KBM-7 (cell line): ENCODE measurements around the gene CHRNA7.

ENCODE experiments used
- DNase-seq: peaks from one replicate; pipeline ENCODE4 v3.0.0-alpha.2; 2015
- in situ Hi-C: fragments of 300-500 bp; cut with MboI; formaldehyde crosslinking; loops from 2 replicates; pipeline ENCODE4 v1.14.3; 2020; ENCODE audit warnings: low sequenced_read_pairs, low pct_unique_long_range_greater_than_20kb, mixed read lengths

CHRNA7 gene

DNA sequence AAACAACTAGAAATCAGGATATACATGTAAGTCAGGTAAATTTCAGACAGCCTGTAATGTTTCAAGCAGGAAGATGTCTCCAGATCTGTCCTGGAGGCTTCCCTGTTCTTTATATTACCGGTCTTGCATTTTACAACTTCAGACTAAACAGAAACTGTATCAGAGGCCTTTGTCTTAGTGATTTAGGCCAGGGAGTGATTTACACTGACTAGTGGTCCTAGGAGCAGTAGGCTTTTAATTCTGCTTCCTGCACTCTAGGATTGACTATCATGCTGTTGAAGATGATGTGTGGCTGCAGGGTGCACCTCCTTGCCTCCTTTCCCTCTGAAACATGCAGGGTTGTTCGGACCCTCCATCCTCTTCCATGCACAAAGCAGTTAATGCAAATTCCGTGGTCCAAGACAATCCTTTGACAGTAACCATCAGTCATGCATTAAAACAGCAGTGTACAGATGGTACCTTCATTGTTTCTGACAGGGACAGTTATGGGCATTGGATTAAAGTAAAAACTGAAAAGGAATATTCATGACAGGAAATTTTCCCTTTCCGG, 27.6 kb downstream of the CHRNA7 start:
- in situ Hi-C loops, result no loop called here
- DNase-seq, result no peak

DNA sequence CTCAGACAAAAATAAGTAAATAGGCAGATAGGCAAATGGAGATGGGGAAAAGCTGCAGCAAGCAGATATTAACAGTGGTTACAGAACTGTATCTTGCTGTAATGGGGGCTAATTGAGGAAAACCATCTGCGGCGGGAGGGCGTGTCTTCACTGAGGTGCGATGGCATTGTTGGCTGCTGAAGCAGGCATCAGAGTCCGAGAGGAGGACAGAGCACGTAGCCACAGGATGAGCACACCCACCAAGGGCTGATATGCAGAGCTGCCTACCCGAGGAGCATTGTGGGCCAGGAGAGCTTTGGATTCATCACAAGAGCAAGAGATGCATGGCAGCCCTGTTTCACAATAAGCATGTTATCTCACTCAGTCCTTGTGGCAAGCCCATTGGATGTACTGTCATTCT, 30.4 kb downstream of the CHRNA7 start:
- DNase-seq, result no peak
- in situ Hi-C loops, result no loop called here

DNA sequence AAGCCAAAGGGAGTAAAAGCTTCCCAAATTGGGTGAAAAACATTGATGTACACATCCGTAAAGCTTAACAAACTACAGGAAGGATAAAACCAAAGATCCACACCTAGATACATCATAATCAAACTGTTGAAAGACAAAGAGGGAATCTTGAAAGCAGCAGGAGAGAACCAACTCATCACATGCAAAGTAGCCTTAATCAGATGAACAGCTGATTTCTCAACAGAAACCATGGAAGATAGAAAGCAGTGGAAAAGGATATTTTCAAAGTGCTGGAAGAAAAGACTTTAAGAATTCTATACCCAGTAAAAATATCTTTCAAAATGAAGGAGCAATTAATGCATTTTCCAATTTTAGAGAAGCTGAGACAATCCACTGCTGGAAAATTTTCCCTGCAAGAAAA, 36.8 kb downstream of the CHRNA7 start:
- in situ Hi-C loops, result no loop called here
- DNase-seq, result no peak

DNA sequence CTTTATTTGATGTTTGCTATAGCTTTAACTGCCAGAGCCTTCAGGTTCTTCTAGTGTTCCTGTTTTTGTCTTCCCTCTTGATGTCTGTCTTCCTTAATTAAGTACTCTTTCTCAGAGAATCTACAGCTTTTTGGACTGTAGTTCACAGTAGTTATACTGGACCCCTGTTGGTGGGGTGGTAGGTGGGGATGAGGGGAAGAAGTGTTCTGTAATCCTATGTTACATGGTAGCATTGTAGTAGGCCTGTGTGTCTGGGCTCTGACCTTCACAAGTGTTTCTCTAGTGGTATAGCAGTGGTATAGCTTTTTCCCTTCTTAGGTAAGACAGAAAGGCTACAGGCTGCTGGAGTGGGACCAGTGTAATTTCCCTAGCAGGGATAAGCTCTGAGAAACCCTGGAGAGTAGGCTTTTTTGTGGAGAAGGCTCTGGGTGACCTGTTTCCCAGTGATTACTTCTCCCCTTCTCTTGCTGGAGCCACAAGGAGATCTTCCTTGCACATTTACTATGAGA, 59.6 kb downstream of the CHRNA7 start:
- in situ Hi-C loops, result no loop called here

DNA sequence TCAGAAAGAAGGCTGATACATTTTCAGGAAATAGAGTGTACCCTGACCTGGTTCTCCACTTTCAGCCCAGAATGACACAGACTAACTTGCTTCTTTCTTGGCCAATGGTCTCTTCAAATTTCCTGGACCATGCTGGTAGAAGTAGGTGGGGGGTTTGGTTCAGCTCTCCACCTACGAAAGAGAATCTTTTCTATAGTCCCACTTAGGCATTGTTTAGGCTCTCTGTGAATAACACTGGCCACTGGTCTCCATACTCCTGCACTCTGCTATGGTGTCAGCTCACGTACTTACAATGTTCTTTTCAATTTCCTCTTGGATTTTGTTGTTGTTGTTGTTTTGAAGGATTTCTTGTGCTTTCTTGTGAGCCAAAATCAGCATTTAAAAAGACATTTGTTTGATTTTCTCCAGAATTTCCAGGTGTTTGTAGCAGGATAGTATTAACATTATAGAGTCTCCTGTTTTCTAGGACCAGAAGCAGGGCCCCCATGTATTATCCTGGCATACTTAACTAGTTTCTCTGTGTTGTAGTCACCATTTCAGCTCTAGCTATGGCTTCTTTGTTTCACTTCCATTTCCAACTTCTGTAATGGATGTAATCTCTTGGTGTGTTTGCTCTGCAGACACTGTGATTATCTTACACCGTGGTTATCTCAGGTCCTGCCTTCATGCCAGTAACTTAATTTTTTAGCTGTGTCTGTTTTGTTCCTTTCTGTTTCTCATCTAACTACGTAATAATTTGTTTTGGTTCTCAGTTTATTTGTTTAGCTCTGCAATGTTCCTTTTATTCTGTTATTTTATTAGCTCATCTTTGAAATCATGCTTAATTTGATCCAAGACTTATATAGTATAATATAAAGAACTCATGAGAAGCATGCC, 61.4 kb downstream of the CHRNA7 start:
- in situ Hi-C loops, result no loop called here
- no peak for DNase-seq

More for the DNA sequence above, 59.6 kb downstream of the CHRNA7 start:
- DNase-seq, result no peak

DNA sequence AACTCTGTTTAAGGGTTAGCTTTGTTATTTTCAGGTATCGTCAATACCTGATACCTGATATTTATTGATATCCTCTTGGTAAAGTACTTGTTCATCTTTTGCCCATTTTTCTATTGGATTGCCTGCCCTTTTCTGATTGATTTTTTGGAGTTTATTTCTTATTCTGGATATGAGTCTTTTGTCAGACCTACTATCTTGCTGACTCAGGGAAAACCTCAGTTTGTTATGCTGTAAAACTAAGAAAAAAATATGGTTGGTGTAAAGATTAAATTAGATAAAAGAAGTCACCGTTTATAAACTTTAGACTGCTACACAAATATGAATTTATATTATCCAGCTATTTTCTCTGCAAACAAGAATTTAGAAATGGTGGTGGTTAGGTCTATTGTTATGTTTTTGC, 65.9 kb downstream of the CHRNA7 start:
- DNase-seq, result no peak
- in situ Hi-C loops, result no loop called here

DNA sequence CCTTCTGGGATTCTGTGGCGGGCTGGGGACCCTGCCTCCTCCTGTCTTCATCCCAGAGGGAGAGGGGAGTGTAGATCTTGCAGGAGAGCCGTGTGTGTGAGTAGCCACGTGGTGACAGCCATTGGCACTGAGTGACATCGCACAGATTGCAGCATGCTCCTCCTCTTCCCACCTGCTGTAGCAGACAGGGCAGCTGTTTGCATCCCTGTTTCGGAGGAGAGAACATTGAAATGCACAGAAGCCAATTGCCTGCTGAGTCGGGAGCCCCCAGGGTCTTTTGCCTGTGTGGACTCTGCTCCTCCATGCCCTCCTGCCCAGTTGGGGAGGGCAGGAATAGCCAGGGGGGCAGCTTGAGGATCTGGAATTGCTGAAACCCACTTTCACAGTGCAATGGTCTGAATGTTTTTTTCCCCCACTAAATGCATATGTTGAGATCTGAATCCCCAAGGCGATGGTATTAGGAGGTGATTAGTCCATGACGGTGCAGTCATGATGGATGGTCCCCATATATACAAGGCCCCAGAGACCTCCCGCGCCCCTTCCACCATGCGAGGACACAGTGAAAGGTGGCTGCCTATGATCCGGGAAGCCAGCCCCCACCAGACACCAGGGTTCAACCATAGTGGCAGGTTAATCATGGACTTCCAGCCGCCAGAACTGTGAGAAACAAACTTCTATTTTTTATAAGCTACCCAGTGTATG, 66.8 kb downstream of the CHRNA7 start:
- no peak for DNase-seq
- in situ Hi-C loops, result no loop called here

DNA sequence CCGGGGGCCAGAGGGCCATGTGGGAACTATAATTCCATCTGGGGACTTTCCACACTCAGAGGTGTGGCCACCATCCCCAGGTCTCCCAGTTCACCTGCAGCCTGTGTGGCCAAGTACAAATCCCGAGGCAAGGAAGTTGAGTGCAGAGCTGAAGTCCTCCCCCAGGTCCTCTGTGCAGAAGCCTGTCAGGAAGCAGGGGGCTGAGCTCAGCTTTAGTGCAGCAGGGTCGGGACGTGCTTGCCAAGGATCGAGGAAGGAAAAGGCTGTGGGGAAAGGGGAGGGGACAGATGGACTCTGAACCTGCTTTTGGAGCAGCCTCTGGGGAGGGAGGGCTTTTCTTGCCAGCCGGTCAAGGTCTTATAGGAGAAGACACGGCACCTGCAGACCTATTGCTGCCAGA, 67.7 kb downstream of the CHRNA7 start:
- DNase-seq, result no peak
- in situ Hi-C loops, result no loop called here

DNA sequence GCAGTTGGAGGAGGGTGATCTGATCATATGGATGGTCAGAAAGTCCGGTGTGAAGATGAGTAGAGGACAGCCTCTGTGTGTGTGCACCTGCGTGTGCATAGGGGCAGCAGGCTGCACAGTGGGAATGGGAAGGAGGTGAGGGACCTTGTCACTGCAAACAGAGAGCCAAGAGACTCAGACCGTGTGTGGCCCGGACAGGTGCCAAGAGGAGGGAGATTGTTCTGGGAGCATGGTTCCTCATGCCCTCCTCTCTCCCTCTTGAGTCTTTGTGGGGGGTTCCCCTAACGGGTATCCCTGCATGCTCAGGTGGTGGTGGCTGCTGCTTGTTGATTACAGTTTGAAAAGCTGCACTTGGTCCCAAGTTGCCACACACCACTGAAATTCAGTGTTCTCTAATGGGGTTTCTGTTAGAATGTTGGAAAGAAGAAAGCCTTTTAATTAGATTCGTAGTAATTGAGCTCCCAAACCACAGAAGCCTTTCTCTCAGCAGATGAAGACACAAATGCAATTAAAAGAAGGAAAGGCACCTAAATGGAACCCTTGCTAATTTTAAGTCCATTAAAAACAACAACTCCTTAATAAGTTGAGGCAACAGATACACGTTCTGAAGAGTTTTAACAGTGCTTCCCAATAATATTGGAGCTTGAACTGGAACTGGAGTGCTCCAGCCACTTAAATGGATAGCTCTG, 68.9 kb downstream of the CHRNA7 start:
- no peak for DNase-seq
- in situ Hi-C loops, result no loop called here

DNA sequence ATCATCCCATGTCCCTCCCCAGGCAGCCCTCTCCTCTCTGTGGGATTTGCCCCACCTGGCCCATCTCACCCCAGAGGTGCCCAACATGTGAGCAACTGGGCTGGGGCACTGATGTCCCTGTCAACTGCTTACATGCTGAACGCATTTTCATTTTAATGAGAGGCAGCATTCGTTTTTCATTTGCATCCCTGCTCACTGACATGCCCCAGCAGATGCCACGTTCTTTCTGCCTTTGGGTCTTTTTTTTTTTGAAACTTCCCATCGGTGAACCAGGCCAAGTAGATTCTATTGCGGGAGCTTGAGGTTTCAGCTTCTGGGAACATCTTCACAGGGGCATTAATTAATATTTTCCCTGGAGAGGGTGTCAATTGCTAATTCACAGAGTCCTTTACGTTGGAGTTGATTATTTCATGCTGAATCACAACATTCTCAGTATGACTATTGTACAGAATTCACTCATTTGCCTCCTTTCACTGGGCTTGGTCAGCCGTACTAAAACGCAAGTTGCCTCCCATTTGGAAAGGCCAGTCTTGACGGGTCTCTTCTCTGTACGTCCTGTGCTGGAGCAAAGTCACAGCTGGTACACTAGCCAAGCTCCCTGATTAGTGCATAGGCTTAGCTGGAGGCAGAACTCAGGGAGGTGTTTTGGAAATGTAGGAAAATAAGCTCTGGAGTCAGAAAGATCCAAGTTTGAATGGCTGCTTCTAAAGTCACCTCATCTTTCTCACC, 69.8 kb downstream of the CHRNA7 start:
- DNase-seq, result no peak
- in situ Hi-C loops, result no loop called here

DNA sequence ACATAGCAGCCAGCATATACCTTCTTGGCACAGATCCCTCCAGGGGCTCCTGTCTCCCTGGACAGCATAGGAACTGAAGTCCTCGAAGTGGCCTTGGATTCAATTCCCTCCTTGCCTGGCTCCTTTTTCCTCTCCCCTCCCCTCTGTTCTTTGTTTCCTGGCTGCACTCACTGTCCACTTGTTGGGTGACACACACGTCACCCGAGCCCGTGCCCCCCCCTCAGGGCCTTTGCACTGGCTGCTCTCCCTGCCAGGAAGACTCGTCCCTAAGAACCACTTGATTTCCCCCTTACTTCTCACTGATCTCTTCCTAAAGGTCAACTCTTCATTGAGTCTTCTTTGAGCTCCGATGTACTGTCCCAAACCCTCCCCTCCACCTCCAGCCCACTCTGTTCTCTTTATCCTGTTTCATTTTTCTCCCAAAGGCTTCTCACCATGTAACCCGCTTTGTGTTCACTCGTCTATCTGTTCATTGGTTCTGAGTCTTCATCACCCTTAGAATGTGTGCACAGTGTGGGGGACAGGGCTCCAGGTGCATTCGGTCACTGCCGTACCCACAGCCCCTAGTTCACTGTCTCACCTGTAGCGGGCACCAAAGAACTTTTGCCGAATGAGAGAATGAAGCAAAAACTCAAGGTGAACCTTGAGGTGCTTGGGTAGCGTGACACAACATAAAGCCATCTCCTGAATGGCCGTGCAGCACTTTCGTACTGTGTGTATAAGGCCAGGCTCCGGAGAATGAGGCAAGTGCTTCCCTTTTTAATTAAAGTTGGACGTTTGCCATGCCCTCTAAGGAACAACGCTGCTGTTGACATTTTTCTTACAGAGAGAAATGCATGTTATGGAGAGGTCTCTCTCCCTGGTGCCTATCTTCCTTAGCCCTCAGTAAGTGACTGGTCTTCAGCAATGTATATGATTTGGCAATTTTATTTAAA, 74.0 kb downstream of the CHRNA7 start:
- peak; percentile 19 for DNase-seq

DNA sequence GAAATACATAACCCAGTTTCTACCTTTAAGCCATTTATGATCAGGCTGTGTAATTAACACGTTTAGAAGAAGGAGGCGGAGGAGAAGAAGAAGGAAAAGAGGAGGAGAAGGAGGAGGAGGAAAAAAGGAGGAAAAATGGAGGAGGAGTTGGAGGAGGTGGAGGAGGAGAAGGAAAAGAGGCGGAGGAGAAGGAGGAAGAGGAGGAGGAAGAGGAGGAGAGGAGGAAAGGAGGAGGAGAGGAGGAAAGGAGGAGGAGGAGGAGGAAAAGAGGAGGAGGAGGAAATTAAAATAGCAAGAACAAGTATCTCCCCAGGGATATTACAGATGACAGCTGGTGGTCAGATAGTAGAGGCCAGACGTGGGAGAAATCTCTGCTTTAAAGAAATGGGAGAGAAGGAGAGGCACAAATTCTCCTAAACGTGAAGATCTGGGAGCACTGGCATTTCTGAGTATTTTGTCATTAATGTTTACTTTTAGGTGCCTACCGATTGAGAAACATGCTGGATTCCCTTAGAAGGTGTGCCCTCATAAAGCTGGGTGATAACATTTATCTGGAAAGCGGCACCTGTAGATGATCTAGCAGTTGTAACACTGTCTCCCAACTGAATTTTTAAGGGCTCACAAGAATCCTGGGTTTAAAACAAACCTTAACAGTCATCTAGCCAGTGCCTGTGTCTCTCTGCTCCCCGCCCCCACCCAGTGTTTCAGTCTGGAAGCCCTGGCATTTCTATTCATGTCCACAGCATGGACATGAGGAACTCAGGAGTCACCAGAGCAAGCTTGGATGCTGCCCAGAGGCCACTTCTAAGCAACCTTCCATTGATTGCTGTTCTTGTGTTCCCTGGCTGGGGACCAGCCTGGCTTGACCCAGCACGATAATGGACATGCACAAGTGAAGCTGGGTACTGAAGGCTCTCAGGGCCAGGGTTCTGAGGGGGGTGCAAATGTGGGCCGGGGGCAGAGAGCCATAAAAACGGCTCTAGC, 75.2 kb downstream of the CHRNA7 start:
- in situ Hi-C loops, result no loop called here
- no peak for DNase-seq

More for the DNA sequence above, 74.0 kb downstream of the CHRNA7 start:
- in situ Hi-C loops, result no loop called here

DNA sequence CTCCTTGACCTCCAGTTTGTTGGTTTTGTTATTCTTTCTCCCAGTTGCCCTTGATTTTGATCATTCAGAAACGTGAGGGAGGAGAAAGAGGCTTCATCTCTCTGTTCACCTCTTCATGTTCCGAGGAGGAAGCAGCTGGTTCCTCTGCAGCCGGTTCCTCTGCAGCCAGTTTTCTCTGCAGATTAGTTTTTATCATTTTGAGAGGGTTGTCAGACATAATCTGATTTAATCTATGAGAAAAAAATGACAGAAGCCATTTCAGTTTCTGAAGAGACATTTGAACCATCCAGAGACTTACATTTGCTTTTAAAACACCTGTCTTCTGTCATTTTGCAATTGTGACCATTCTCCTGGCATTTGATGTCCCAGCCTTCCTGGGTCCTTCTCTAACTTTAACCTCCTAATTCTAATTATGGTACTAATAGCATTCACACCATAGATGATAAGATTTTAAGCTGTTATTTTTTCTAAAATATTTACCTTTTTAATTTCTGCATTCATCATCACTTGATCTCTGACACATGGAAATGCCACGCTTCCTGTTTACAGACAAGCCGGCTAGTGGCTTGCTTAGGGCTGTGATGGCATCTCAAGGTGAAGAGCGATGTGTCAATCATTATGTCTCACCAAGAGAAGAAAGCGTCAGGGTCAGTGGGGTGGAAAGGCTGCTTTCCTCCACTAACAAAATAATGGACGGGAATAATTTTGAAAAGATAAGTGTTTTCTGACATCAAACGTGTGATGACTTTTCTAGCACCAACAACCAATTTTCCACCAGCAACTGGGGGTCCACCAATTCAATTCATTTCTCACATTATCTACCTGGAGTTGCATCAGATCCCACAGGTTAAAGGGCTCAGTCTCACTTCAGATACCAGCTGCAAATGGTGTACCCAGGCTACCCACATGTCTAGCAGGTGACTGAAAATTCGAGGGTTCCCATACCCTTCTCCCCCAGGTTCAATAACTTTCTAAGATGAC, 76.4 kb downstream of the CHRNA7 start:
- in situ Hi-C loops, result no loop called here
- DNase-seq, result peak; percentile 26

DNA sequence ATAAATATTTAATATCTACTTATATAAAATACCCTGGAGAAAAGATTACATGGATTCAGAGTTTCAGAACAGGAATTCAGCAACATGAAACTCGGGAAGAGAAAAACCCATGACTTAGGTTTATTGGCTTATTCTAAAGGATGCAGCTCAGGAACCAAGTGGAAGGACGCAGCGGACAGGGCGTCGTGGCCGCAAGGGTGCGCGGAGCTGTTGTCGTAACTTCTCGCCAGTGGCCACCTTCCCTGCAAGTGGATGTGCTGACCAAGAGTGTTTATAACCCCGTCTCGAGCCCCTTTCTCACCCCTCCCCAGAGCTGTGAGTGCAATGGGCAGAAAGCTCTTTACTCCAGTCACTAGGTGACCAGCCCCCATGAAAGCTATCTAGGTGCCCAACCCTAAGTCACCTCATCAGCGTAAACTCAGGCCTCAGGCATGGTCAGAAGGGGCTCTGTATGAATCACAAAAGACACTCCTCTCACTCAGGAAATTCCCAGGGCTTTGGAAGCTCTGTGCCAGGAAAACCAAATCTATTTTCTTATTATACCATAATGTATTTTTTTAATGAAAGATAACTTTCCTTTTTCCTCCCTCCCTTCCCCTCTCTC, 77.3 kb downstream of the CHRNA7 start:
- no peak for DNase-seq
- in situ Hi-C loops, result no loop called here

DNA sequence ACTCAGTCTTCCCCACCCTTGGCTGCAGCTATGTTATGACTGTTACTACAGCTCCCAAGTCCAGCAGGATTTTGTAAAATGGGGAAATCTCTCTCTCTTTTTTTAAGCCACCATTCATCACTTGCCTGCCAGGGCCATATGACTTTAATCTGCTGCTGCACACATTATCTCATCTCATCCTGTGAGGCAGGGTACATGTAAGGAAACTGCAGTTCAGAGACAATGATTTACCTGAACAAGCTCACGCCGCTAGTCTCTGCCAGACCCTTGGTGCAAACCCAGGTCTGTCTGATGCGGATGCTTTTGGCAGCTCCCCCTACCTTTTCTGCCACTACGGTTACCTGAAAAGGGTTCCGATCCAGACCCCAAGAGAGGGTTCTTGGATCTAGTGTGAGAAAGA, 78.3 kb downstream of the CHRNA7 start:
- no peak for DNase-seq
- in situ Hi-C loops, result no loop called here
